ENCODE results near the gene NAV2.

NAV2 gene

GRCh38 chr11:20050551-20051333 is 338.1 kb downstream of the NAV2 start:
- no peak for DNase-seq

- DNase-seq, result no peak
Observed at GRCh38 chr11:20051469-20052399, 339.1 kb downstream of the NAV2 start.

- DNase-seq, result no peak
Observed at GRCh38 chr11:20053572-20053971, 340.9 kb downstream of the NAV2 start.

- DNase-seq, result no peak
Observed at GRCh38 chr11:20054584-20054983, 341.9 kb downstream of the NAV2 start.

DNA sequence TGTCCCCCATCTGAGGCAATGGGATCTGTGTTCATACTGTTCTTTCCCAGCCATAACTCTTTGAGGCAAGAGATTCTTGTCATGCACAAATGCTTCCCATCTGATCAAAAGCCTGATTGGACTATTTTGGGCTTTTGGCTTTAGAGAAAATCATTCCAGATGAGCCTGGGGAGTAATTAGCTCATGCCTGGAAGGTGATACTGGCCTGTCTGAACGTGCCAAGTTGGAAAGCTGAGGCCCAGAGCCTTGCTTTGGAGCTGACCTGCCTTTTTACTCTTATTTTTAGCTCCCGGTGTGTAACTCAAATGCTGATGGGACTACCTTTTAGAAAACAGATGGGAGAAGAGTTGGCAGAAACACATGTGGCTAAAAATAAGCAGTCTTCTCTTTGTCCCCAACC is 342.7 kb downstream of the NAV2 start:
- DNase-seq, result peak; percentile 43

- DNase-seq, result no peak
Observed at GRCh38 chr11:20056109-20056949, 343.7 kb downstream of the NAV2 start.

- no peak for DNase-seq
Observed at GRCh38 chr11:20056950-20057943, 344.6 kb downstream of the NAV2 start.

GRCh38 chr11:20058749-20059458 is 346.3 kb downstream of the NAV2 start:
- no peak for DNase-seq

- DNase-seq, result no peak
Observed at GRCh38 chr11:20059587-20060021, 347.0 kb downstream of the NAV2 start.

- DNase-seq, result no peak
Observed at GRCh38 chr11:20060181-20060580, 347.5 kb downstream of the NAV2 start.

DNA sequence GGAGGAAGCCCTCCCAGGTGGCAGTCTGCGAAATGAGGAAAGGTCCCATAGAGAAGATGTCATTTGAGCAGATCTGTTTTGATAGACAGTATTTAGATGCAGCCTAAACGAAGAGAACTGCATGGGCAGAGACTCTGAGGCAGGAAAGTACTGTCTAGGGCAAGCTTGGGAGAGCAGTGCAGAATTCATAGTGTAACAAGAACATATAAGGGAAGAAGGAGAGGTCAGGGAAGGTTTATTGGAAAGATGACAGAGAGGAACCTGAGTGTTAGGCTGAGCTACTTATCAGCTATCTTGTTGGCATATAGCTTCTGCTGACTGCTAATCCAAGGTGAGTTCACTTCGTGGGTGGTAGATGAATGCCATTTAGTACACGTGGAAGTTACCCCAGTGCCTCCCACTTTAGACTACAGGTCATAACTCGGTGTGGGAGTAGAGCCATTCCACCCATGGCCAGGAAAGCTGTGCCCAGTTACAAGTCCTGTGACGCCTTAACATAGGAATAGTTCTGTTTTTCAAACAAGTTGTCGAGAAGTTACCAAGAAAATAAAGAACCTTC is 348.1 kb downstream of the NAV2 start:
- DNase-seq, result no peak

GRCh38 chr11:20061776-20062175 is 349.1 kb downstream of the NAV2 start:
- no peak for DNase-seq

GRCh38 chr11:20064961-20065405 is 352.3 kb downstream of the NAV2 start:
- no peak for DNase-seq

DNA sequence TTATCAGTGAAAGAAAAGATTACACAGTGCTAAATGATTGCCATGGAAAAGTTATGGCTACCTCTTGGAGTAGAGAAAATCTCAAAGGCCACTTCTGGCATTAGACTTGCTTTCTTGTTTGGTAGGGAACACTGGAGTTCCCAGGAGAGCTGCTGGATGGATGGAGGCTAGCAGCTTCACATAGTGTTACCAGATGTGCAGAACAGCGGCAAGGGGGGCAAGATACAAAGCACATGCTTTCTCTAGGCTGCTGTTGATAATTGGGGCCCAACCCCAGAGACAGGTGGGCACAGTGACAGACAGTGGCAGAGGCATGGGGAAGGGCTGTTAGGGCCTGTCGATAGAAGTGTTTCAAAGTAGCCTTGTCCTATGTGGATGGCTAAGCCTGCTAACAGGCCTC is 352.8 kb downstream of the NAV2 start:
- no peak for DNase-seq

- DNase-seq, result no peak
Observed at GRCh38 chr11:20066013-20066782, 353.6 kb downstream of the NAV2 start.

DNA sequence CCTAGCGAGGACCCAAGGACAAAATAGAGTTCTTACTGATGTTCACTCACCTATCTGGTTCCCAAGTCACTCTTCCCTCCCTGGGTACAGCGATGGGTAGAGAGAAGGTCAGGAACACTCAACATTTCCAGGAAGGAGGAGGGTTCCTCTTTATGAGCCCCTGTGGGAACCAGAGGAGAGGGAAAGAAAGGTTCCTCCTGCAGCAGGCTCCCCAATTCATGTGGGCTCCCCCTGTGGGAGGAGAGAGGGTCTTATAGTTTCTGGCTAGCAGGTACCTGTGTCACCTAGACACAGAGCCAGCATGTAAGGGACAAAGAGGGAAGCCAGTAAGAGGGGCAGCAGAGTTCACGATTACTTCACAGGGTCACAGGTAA is 354.1 kb downstream of the NAV2 start:
- no peak for DNase-seq

- DNase-seq, result no peak
Observed at GRCh38 chr11:20067665-20068064, 355.0 kb downstream of the NAV2 start.

- DNase-seq, result no peak
Observed at GRCh38 chr11:20068691-20069090, 356.1 kb downstream of the NAV2 start.

DNA sequence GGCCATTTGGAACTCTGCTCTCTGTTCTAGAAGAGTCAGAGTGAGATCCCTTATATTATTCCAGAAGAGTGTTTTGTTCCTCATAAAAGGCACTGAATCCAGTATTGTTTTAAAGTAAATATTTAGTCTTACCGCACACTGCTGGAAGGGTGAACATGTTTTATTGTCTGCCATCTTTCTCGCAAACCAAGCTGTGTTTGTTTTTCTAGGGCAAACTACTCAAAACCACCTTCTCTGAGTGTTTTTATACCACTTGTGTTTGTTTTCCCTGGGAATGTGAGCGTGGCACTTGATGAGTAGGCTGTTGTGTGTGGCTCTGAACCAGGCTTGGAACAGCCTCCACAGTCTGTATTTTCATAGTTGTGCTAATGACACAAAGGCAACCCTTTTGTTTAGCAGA is 357.8 kb downstream of the NAV2 start:
- DNase-seq, result no peak

DNA sequence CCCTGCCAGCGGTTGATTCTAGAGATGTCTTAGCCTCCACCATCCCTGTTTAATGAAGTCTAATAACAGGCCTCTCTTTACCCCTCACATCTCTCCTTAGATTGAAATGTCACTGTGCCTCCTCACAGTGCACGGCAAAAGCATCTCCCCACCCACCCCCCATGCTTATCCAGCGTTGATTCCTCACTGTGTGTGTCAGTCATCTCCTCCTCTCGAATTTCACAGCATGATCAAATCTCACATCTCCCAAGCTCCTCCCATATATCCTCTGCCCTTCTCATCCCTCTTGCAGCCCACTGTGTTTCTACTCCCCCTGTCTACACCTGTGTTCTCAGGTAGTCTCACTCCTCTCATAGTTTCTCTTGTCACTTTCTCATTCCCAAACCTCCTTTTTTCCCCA is 363.0 kb downstream of the NAV2 start:
- no peak for DNase-seq

All from NCI-H1694 treated with DMSO at 0.1 percent for 48 hours (cell line).